Aorta (tissue), 5 donors: Measurements from ENCODE around the gene HSPB7. TPM values are rescaled to one million over a fixed set of nuclear protein-coding genes. Genes with fewer than 3 reads are reported as not detected.
"Not testable (repeated sequence)": the region's sequence is repeated elsewhere in the genome, so short reads cannot be mapped to it uniquely, and the experiment has no call there.

Experiments used
- ATAC-seq: fragments of 200-7000 bp; cut with Tn5 transposase; one replicate; pipeline ENCODE4 v1.9.1; 2022; ENCODE audit warnings: moderate library complexity; ENCODE audit not compliant: low FRiP score
- DNase-seq, 2 donors: peaks; one replicate each; pipeline ENCODE4 v3.0.0-alpha.2; 2020
- H3K27ac ChIP-seq, 2 donors: one replicate each; pipeline ENCODE4 v1.5.1; 2013; ENCODE audit warnings: low read length in 2 of 2, mild to moderate bottlenecking in 2 of 2, moderate library complexity in 2 of 2, control low read depth in 1 of 2, inconsistent platforms in 1 of 2, low read depth in 1 of 2
- H3K27me3 ChIP-seq, 2 donors: one replicate each; pipeline ENCODE4 v1.6.1; 2013; ENCODE audit warnings: control low read depth in 1 of 2, low read length in 1 of 2, mild to moderate bottlenecking in 1 of 2, moderate library complexity in 1 of 2; ENCODE audit not compliant: insufficient read depth in 2 of 2, control insufficient read depth in 1 of 2
- H3K36me3 ChIP-seq, 2 donors: one replicate each; pipeline ENCODE4 v1.6.1; 2013; ENCODE audit warnings: control low read depth in 1 of 2, low read length in 1 of 2, mild to moderate bottlenecking in 1 of 2; ENCODE audit not compliant: insufficient read depth in 2 of 2, control insufficient read depth in 1 of 2
- H3K4me1 ChIP-seq, 2 donors: one replicate each; pipeline ENCODE4 v1.6.1; 2013; ENCODE audit warnings: low read length in 2 of 2, control low read depth in 1 of 2, mild to moderate bottlenecking in 1 of 2, moderate library complexity in 1 of 2; ENCODE audit not compliant: insufficient read depth in 2 of 2, control insufficient read depth in 1 of 2
- H3K4me3 ChIP-seq, 2 donors: one replicate each; pipeline ENCODE4 v1.5.1; 2013; ENCODE audit warnings: low read length in 2 of 2, control low read depth in 1 of 2, mild to moderate bottlenecking in 1 of 2
- H3K9me3 ChIP-seq: one replicate; pipeline ENCODE4 v1.6.1; 2013; ENCODE audit warnings: mild to moderate bottlenecking, low read length; ENCODE audit not compliant: control insufficient read depth
- WGBS, 2 donors: extraction: QIAGEN DNeasy Blood & Tissue Kit; methylation state at CpG; one replicate each; pipeline ENCODE4 v1.1.7; 2013; 5-methylcytosine and 5-hydroxymethylcytosine counted together
- intact Hi-C, 2 donors: fragments of 100-400 bp; cut with DNase I; formaldehyde crosslinking; loops; one replicate each; pipeline versions ENCODE4 v1.14.2 to v1.15.0; 2022
- polyA plus RNA-seq, 2 donors: library from polyadenylated mRNA; stranded (reverse); fragments of 200-250 nt; gene quantifications; one replicate each; pipeline ENCODE4 v1.2.3, GENCODE V29; 2013
- total RNA-seq, 2 donors: library from RNA; stranded (reverse); fragmentation: NEBNext Ultra II Directional; extraction: Animal tissue kit (Norgen Biotek cat#: 25700); gene quantifications; one replicate each; pipeline ENCODE4 v1.2.1, GENCODE V29; 2021
- donor health status: healthy with polysubstance abuse.
- donor health status: Bipolar disorder and iron deficiency.
- donor health status: DM: no; HTN: no; CAD: no.
- donor health status: DM: no; HTN: no; CAD: no.
- donor health status: DM: yes; HTN: yes; CAD: no.

HSPB7 gene
- total and polyA plus RNA-seq, 4 donors, result 128 to 802 (median 326) TPM

DNA sequence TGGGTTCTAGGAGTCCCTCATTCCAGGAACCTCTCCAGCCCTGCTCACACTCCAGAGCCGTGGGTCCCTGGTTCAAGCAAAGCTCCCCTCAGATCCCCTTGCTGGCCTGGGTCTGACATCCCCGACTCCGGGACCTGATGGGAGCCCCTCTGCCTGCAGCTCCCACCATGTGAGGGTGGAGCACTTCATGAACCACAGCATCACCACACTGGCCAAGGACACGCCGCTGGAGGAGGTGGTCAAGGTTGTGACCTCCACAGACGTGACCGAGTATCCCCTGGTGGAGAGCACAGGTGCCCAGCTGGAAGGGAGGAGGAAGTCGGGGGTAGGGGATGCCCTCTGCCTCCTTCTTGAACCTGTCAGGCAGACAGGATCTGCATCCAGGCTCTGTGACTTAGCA, 13.7 kb upstream of the HSPB7 start:
- Histone ChIP-seq H3K4me1 (no peaks in the 10 kb centered on the region), H3K27me3 (no peaks in the 10 kb centered on the region), H3K36me3 (no peaks in the 10 kb centered on the region), H3K9me3 (no peaks in the 10 kb centered on the region), H3K4me3 (no peak overlapping the region), H3K27ac (no peak overlapping the region)
- 89 to 90% methylated on average over 8 of the region's 8 CpGs for WGBS, 2 donors
- intact Hi-C loops, result no loop called here
- no peak for ATAC-seq
- no peak for DNase-seq

DNA sequence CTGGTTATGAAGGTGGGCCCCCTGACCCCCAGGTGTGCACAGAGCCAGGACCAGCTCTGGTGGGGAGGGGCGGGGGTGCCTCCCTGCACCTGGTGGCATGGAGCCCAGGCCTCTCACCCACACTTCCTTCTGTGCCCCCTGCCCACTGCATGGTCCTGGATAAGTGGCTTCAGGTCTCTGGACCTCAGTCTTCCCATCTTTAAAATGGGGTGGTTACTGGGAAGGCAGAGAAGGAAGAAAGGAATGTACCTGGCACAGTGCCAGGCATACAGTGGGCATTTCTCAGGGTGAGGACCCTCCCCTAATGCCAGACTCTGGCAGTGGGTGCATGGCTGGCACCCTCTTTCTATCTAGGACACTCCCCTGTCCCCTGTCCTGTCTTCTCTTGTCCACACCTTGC, 11.4 kb upstream of the HSPB7 start:
- Histone ChIP-seq H3K27ac (no peak overlapping the region), H3K36me3 (no peaks in the 10 kb centered on the region), H3K4me1 (no peaks in the 10 kb centered on the region), H3K27me3 (no peaks in the 10 kb centered on the region), H3K9me3 (no peaks in the 10 kb centered on the region), H3K4me3 (no peak overlapping the region)
- intact Hi-C loops, result no loop called here
- no peak for ATAC-seq
- 85 to 98% methylated on average over 1 of the region's 1 CpG for WGBS, 2 donors
- DNase-seq, result no peak

DNA sequence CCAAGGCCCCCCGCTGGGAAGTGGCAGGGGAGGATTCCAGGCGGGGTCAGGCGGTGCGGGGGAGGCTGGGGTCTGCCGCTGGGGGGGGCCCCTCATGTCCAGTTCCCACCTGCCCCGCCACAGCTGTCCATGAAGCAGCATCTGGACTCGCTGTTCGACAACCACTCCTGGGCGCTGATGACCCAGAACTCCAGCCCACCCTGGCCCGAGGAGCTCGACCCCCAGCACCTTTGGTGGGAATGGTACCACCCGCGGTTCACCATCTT, 11.1 kb upstream of the HSPB7 start:
- H3K36me3 ChIP-seq, H3K27me3 ChIP-seq, H3K4me3 ChIP-seq, H3K27ac ChIP-seq, H3K4me1 ChIP-seq, ATAC-seq, H3K9me3 ChIP-seq, DNase-seq, intact Hi-C loops: not testable (repeated sequence)
- WGBS, 2 donors, result 76 to 87% methylated on average over 10 to 13 of the region's 13 CpGs

DNA sequence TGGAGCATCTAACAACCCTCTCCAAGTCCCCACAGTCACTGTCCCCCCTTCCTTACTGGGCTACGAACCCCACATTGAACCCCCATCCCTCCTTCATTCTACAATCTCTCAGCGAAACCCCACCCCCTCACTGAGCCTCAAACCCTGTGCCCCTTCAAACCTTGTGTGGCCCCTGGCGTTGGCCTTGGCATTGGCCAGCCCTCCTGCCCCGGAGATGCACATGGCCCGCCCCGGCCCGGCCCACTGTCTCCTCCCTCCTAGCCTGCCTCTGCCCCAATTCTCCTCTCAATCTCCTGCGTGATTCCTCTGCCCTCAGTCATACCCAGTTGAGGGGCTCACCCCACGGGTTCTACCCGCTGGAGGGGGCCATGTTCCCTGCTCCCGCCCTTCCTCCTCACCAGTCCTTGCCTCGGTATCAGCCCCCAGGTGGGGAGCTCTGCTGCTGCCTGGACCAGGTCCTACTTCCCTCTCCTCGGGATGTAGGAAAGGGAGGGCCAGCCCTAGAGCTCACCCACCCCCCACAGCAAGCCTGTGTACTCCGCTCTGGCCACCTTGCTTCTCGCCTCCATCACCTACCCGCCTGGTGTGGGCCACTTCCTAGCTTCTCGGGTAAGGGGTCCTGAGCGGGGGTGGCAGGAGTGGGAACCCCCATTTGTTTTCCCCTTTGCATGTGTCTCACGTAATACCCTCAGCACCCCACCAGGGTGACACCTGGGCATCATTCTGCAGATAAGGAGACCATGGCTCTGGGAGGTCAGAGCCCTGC, 10.6 kb upstream of the HSPB7 start:
- 80 to 81% methylated on average over 19 of the region's 19 CpGs for WGBS, 2 donors
- no peak for ATAC-seq
- intact Hi-C loops, result no loop called here

DNA sequence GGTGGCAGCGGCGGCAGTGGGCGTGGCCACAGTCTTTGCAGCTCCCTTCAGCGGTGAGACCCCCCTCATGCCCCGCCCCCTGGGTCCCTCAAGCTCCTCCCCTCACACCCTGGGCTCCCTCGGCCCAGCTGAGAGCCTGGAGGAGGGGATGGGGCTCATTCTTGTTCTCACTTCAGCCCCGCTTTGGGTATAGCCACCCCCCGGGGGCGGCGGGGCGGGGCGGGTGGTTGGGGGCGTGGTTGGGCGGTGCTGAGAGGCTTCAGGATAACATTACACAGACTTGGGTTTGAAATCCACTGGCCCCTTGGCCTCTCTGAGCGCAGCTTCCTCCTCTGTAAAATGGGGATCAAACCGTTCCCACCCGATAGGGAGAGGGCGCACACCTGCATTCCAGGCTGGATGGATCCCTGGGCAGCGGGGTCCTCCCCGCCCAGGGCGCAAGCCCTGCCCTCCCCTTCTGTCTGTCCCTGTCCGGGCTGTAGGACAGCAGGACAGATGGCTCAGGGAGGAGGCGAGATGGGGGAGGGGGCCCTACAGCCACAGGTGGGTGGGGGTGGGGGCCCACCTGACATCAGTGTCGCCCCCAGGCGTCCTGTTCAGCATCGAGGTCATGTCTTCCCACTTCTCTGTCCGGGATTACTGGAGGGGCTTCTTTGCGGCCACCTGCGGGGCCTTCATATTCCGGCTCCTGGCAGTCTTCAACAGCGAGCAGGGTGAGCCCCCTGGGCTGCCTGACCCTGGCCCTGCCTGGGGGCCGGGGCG, 9.1 kb upstream of the HSPB7 start:
- WGBS, 2 donors, result 21 to 22% methylated on average over 30 to 33 of the region's 33 CpGs
- peak; percentile 37 for ATAC-seq
- H3K27me3 ChIP-seq, result no peaks in the 10 kb centered on the region
- H3K4me1 ChIP-seq, result no peaks in the 10 kb centered on the region
- no peak overlapping the region for H3K27ac ChIP-seq
- H3K36me3 ChIP-seq, result no peaks in the 10 kb centered on the region
- no peak overlapping the region for H3K4me3 ChIP-seq
- no peaks in the 10 kb centered on the region for H3K9me3 ChIP-seq
- intact Hi-C loops, result no loop called here
- no peak for DNase-seq

More for the DNA sequence above, 10.6 kb upstream of the HSPB7 start:
- Histone ChIP-seq H3K36me3 (no peaks in the 10 kb centered on the region), H3K9me3 (no peaks in the 10 kb centered on the region), H3K4me3 (no peak overlapping the region), H3K27me3 (no peaks in the 10 kb centered on the region), H3K4me1 (no peaks in the 10 kb centered on the region), H3K27ac (no peak overlapping the region)
- no peak for DNase-seq

DNA sequence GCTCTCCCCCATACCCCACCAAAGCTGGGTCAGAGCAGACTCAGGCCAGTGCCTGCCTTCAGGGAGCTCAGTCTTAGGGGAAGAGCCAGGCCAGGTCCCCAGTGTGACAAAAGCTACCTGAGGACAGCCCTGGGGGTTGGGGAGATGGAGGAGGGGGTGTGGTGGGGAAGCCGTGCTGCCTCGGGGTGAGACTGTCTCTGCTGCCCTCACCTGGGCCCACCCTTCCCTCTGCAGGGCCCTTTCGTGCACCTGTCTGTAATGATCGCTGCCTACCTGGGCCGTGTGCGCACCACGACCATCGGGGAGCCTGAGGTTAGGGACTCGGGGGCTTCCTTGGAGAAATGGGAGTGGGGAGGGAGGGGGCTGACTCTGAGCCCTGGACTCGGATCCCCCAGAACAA, 8.5 kb upstream of the HSPB7 start:
- H3K27me3 ChIP-seq, H3K9me3 ChIP-seq, H3K4me3 ChIP-seq, H3K4me1 ChIP-seq, H3K27ac ChIP-seq, H3K36me3 ChIP-seq, DNase-seq, intact Hi-C loops, ATAC-seq: not testable (repeated sequence)
- WGBS, 2 donors, result 60 to 66% methylated on average over 9 of the region's 10 CpGs

DNA sequence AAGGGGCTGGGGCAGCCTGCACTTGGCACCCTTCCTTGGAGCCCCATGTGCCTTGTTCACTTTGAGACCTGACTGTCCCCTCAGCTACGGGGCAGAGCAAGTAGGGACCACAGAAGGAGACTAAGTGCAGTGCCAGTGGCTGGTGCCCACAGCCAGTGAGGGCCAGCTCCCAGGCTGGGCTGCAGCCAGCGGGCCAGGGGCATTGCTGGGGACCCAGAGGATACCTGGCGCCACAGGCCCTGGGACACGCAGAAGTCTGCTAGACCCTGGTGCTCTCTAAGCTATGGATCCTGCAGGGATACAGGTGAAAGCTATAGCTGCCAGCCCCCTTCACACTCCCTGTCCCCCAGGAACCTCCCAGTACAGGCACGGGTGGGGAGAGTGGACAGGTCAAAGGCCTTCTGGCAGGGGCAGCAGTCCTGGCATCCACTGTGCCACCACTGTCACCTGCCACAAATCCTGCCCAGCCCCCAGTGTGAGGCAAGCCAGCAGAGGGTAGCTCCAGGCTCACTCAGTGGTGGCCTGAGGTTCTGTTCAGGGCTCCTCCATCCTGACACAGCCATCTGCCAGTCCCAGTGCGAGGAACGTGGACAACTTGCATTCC, 5.3 kb upstream of the HSPB7 start:
- DNase-seq (no peak), ATAC-seq (no peak)
- intact Hi-C loops, result no loop called here
- H3K27ac ChIP-seq, result no peak overlapping the region
- no peaks in the 10 kb centered on the region for H3K36me3 ChIP-seq
- no peaks in the 10 kb centered on the region for H3K27me3 ChIP-seq
- H3K9me3 ChIP-seq, result no peaks in the 10 kb centered on the region
- 71 to 75% methylated on average over 7 of the region's 7 CpGs for WGBS, 2 donors
- H3K4me1 ChIP-seq, result peaks cover 0 to 2% of the 10 kb centered on the region in 2 donors
- H3K4me3 ChIP-seq, result no peak overlapping the region

DNA sequence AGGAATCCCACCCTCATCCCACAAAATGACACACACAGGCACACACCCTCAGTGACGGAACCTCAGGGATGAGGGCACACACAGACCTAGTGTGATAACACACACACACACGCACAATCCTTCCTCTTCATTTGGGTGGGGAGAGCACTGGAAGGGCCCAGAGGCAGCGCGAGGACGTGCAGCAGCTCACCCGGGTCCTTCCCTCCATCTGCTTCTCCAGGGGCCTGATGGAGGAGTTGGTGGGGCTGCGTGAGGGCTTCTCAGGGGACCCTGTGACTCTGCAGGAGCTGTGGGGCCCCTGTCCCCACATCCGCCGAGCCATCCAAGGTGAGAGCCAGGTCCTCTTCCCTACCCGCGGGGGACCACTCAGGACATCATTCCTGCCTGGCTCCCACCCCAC, 4.5 kb upstream of the HSPB7 start:
- DNase-seq, result no peak

DNA sequence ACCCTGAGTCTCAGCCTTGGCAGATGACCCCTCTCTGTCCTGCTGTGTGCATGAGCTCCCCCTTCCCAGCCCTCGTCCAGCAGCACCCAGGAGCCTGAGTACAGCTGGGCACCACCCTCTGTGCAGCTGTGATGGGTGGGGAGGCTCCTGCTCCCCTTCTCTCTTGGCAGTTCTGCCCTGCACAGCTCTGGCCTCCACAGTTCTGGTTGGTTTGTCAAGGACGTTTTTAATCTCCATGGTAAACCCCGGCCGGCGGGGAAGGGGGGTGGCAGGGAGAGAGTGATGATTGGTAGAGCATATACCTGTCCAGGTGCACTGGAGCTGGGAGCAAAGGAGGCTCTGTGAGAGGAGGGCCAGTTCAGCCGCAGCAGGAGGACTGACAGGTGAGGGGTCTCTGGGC, 3.8 kb upstream of the HSPB7 start, which contains the start of gene CLCNKA:
Gene CLCNKA, plus strand, starts transcription at position 356 of the 400 bp plus-strand sequence. CDS start 584 bp downstream, outside the sequence.
- ATAC-seq, result no peak
- H3K9me3 ChIP-seq, result no peaks in the 10 kb centered on the region
- 65 to 71% methylated on average over 6 of the region's 6 CpGs for WGBS, 2 donors
- no peak within 1 kb of the TSS for H3K4me3 ChIP-seq
- H3K36me3 ChIP-seq, result no peaks in the 10 kb centered on the region
- no peak within 1 kb of the TSS for H3K27ac ChIP-seq
- peaks cover 0 to 2% of the 10 kb centered on the region in 2 donors for H3K4me1 ChIP-seq
- no peak for DNase-seq
- H3K27me3 ChIP-seq, result no peaks in the 10 kb centered on the region
- intact Hi-C loops, result no loop called here

More for the DNA sequence above, 4.5 kb upstream of the HSPB7 start:
- WGBS, 2 donors, result 83 to 91% methylated on average over 10 to 11 of the region's 11 CpGs
- H3K27ac ChIP-seq, result no peak overlapping the region
- intact Hi-C loops, result no loop called here
- peaks cover 0 to 2% of the 10 kb centered on the region in 2 donors for H3K4me1 ChIP-seq
- no peaks in the 10 kb centered on the region for H3K9me3 ChIP-seq
- H3K36me3 ChIP-seq, result no peaks in the 10 kb centered on the region
- no peaks in the 10 kb centered on the region for H3K27me3 ChIP-seq
- H3K4me3 ChIP-seq, result no peak overlapping the region
- ATAC-seq, result no peak
